Astrocyte of the spinal cord (primary cell): ENCODE measurements around the gene CCRL2.

ENCODE experiments used
- DNase-seq: peaks from one replicate; pipeline ENCODE4 v3.0.0; 2011; ENCODE audit warnings: low read depth, low spot score
- H3K4me3 ChIP-seq: 2 replicates; pipeline ENCODE4 v1.5.1; 2011; ENCODE audit warnings: low read depth, mild to moderate bottlenecking, low read length, moderate library complexity
- CTCF ChIP-seq: IDR thresholded peaks from 2 replicates; pipeline ENCODE4 v1.5.1; 2012; ENCODE audit warnings: low read depth, mild to moderate bottlenecking, low read length, inconsistent platforms
- in situ Hi-C: cut with HindIII; loops from 2 replicates; pipeline ENCODE4 v1.10.0; 2017; ENCODE audit warnings: low sequenced_read_pairs

CCRL2 gene

GRCh38 chr3:46406788-46407611 lies at the start of gene CCRL2, which contains the start of gene CCR5AS:
TSS of gene CCRL2 (plus strand) at chr3:46407259. CDS start at chr3:46408080, 821 bp downstream.
TSS of gene CCR5AS (minus strand) at chr3:46407066.
- in situ Hi-C loops = no loop called here
- DNase-seq = peak; percentile 35
- TF ChIP-seq CTCF = no peak
- no peak within 1 kb of the TSS for H3K4me3 ChIP-seq

GRCh38 chr3:46358466-46358865 lies 48.6 kb upstream of the CCRL2 start:
- TF ChIP-seq CTCF = no peak
- in situ Hi-C loops = no loop called here
- DNase-seq = no peak
- no peak overlapping the region for H3K4me3 ChIP-seq

GRCh38 chr3:46359733-46360493 lies 47.1 kb upstream of the CCRL2 start:
- in situ Hi-C loops = no loop called here
- DNase-seq = peak; percentile 31
- TF ChIP-seq CTCF = no peak
- no peak overlapping the region for H3K4me3 ChIP-seq

- no peak for DNase-seq
- TF ChIP-seq CTCF = no peak
- H3K4me3 ChIP-seq = no peak overlapping the region
- in situ Hi-C loops = no loop called here
Measured at GRCh38 chr3:46360907-46361306, 46.2 kb upstream of the CCRL2 start.

GRCh38 chr3:46361408-46362283 lies 45.4 kb upstream of the CCRL2 start:
- no peak for DNase-seq
- no peak for TF ChIP-seq CTCF
- H3K4me3 ChIP-seq = no peak overlapping the region
- in situ Hi-C loops = no loop called here

GRCh38 chr3:46365041-46365440 lies 42.0 kb upstream of the CCRL2 start:
- in situ Hi-C loops = no loop called here
- DNase-seq = no peak
- no peak for TF ChIP-seq CTCF
- no peak overlapping the region for H3K4me3 ChIP-seq
